ENCODE data around the gene PHPT1.

Gene PHPT1

GRCh38 chr9:136851941-136852663 lies 2.9 kb downstream of the PHPT1 start, which contains the start of gene MAMDC4:
MAMDC4 (plus strand) TSS chr9:136852346; CDS start chr9:136852417, 71 bp downstream.
- no peaks in the 10 kb centered on the region for H3K79me2 ChIP-seq (ENCODE audit: insufficient read depth, low read length)
- H3K4me3 ChIP-seq (ENCODE audit: low read depth, low read length, poor library complexity, severe bottlenecking): no peak within 1 kb of the TSS
- H3K9ac ChIP-seq (ENCODE audit: low read length): no peak within 1 kb of the TSS
- no peaks in the 10 kb centered on the region for H3F3A ChIP-seq (ENCODE audit: insufficient read depth, low read length)
- H3K36me3 ChIP-seq (ENCODE audit: insufficient read depth, low read length): peaks cover 9% of the 10 kb centered on the region; the same call in 1 of the 2 replicates
- no peaks in the 10 kb centered on the region for H3K9me3 ChIP-seq (ENCODE audit: low read length)
- no peaks in the 10 kb centered on the region for H3K27me3 ChIP-seq (ENCODE audit: insufficient read depth, low read length)
- no peak within 1 kb of the TSS for H3K4me2 ChIP-seq (ENCODE audit: low read length)
- H3K27ac ChIP-seq (ENCODE audit: low read depth, low read length, poor library complexity, severe bottlenecking): no peak within 1 kb of the TSS
- no peak within 1 kb of the TSS for H2AFZ ChIP-seq (ENCODE audit: low read length)
- TF ChIP-seq CTCF (IDR thresholded peaks at IDR 0.05; ENCODE audit: low read length): no peak
- TF ChIP-seq EZH2 (IDR thresholded peaks at IDR 0.05; ENCODE audit: borderline replicate concordance, low read length): no peak
- no peaks in the 10 kb centered on the region for H4K20me1 ChIP-seq (ENCODE audit: insufficient read depth, low read length)
- no peaks in the 10 kb centered on the region for H3K9me2 ChIP-seq (ENCODE audit: low read depth, low read length)
- peaks cover 7% of the 10 kb centered on the region for H3K4me1 ChIP-seq (ENCODE audit: insufficient read depth, low read length, severe bottlenecking)

GRCh38 chr9:136852664-136853595 lies 3.7 kb downstream of the PHPT1 start:
- Histone ChIP-seq H3K27ac (ENCODE audit: low read depth, low read length, poor library complexity, severe bottlenecking) (no peak overlapping the region), H3K4me1 (ENCODE audit: insufficient read depth, low read length, severe bottlenecking) (peaks cover 7% of the 10 kb centered on the region)

More at GRCh38 chr9:136852664-136853595, 3.7 kb downstream of the PHPT1 start:
- Histone ChIP-seq H3K9ac (ENCODE audit: low read length) (no peak overlapping the region), H3K36me3 (ENCODE audit: insufficient read depth, low read length) (peaks cover 9% of the 10 kb centered on the region; the same call in 1 of the 2 replicates), H3K9me3 (ENCODE audit: low read length) (no peaks in the 10 kb centered on the region), H3F3A (ENCODE audit: insufficient read depth, low read length) (no peaks in the 10 kb centered on the region), H3K4me3 (ENCODE audit: low read depth, low read length, poor library complexity, severe bottlenecking) (no peak overlapping the region), H3K4me2 (ENCODE audit: low read length) (no peak overlapping the region), H3K27me3 (ENCODE audit: insufficient read depth, low read length) (no peaks in the 10 kb centered on the region), H3K79me2 (ENCODE audit: insufficient read depth, low read length) (no peaks in the 10 kb centered on the region), H2AFZ (ENCODE audit: low read length) (no peak overlapping the region), H3K9me2 (ENCODE audit: low read depth, low read length) (no peaks in the 10 kb centered on the region), H4K20me1 (ENCODE audit: insufficient read depth, low read length) (no peaks in the 10 kb centered on the region)
- TF ChIP-seq CTCF (IDR thresholded peaks at IDR 0.05; ENCODE audit: low read length): no peak
- no peak for TF ChIP-seq EZH2 (IDR thresholded peaks at IDR 0.05; ENCODE audit: borderline replicate concordance, low read length)
